Loucy (cell line): ENCODE data around the gene LRRC23.

Experiments used
- H2AFZ ChIP-seq: fragments of 200-600 bp; sonication (generic); 2 replicates; pipeline ENCODE4 v1.6.0; 2016; ENCODE audit warnings: antibody characterized with exemption, mild to moderate bottlenecking, low read length, moderate library complexity
- H3F3A ChIP-seq: fragments of 200-600 bp; 2 replicates; pipeline ENCODE4 v1.6.0; 2016; ENCODE audit warnings: antibody characterized with exemption, low read depth, mild to moderate bottlenecking
- H3K27me3 ChIP-seq: fragments of 200-600 bp; sonication (generic); 2 replicates; pipeline ENCODE4 v1.6.1; 2014; ENCODE audit warnings: low read length, mild to moderate bottlenecking; ENCODE audit not compliant: insufficient read depth, poor library complexity, severe bottlenecking
- H3K36me3 ChIP-seq: fragments of 200-600 bp; sonication (generic); 2 replicates; pipeline ENCODE4 v1.6.1; 2016; ENCODE audit warnings: low read length; ENCODE audit not compliant: insufficient read depth
- H3K4me1 ChIP-seq: fragments of 200-600 bp; sonication (generic); 2 replicates; pipeline ENCODE4 v1.5.1; 2014; ENCODE audit warnings: low read length, mild to moderate bottlenecking; ENCODE audit not compliant: insufficient read depth, poor library complexity, severe bottlenecking
- H3K4me2 ChIP-seq: fragments of 200-600 bp; sonication (generic); 2 replicates; pipeline ENCODE4 v1.6.0; 2014; ENCODE audit warnings: antibody characterized with exemption, low read length, low read depth, mild to moderate bottlenecking; ENCODE audit not compliant: poor library complexity, severe bottlenecking
- H3K4me3 ChIP-seq: fragments of 200-600 bp; sonication (generic); 2 replicates; pipeline ENCODE4 v1.5.1; 2014; ENCODE audit warnings: low read length, mild to moderate bottlenecking, mixed read lengths; ENCODE audit not compliant: poor library complexity, severe bottlenecking
- H3K79me2 ChIP-seq: fragments of 200-600 bp; sonication (generic); 2 replicates; pipeline ENCODE4 v1.6.1; 2014; ENCODE audit warnings: low read length; ENCODE audit not compliant: insufficient read depth
- H3K9ac ChIP-seq: fragments of 200-600 bp; sonication (generic); 2 replicates; pipeline ENCODE4 v1.6.0; 2014; ENCODE audit warnings: mild to moderate bottlenecking, low read depth, low read length, moderate library complexity; ENCODE audit not compliant: poor library complexity, severe bottlenecking
- H3K9me2 ChIP-seq: fragments of 200-600 bp; sonication (generic); replicated peaks from 2 replicates; pipeline ENCODE4 v1.6.1; 2016; ENCODE audit warnings: low read depth, low read length, mixed read lengths
- H3K9me3 ChIP-seq: fragments of 200-600 bp; sonication (generic); 2 replicates; pipeline ENCODE4 v1.6.1; 2014; ENCODE audit warnings: mild to moderate bottlenecking, antibody characterized with exemption, low read length, low read depth; ENCODE audit not compliant: insufficient read depth
- H4K20me1 ChIP-seq: fragments of 200-600 bp; sonication (generic); 2 replicates; pipeline ENCODE4 v1.6.0; 2014; ENCODE audit warnings: antibody characterized with exemption, low read length, mild to moderate bottlenecking; ENCODE audit not compliant: insufficient read depth, poor library complexity, severe bottlenecking
- EZH2phosphoT487 ChIP-seq: fragments of 200-600 bp; IDR thresholded peaks from 2 replicates; pipeline ENCODE4 v1.6.1; 2018; ENCODE audit warnings: antibody characterized with exemption, mild to moderate bottlenecking, moderate library complexity, borderline replicate concordance
- TF ChIP-seq, protein P1 (sequence below): fragments of 200-600 bp; sonication (generic); conservative IDR thresholded peaks from 2 replicates; pipeline ENCODE4 v1.5.1; 2014; ENCODE audit warnings: mild to moderate bottlenecking, antibody characterized with exemption, low read length

LRRC23 gene

DNA sequence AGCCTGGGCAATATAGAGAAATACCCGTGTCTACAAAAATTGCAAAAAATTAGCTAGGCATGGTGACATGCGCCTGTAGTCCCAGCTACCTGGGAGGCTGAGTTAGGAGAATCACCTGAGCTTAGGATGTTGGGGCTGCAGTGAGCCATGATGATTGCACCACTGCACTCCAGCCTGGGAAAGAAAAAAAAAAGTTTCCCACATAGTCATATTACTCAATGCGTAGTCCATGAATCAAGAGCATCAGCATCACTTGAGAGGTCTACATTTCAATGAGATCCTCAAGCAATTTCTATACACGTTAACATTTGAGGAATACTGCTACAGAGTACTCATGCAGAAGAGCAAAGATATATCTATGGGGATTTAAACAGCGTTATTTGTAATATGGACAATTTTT lies 5.2 kb upstream of the LRRC23 start:
- H3K4me1 ChIP-seq, result peaks cover 23% of the 10 kb centered on the region
- H3K4me3 ChIP-seq, result no peak overlapping the region
- no peaks in the 10 kb centered on the region for H4K20me1 ChIP-seq
- no peaks in the 10 kb centered on the region for H3K36me3 ChIP-seq
- H3K27me3 ChIP-seq, result no peaks in the 10 kb centered on the region
- H3F3A ChIP-seq, result no peaks in the 10 kb centered on the region; the same call in 1 of the 2 replicates
- no peaks in the 10 kb centered on the region for H3K9me3 ChIP-seq
- no peak overlapping the region for H2AFZ ChIP-seq
- H3K79me2 ChIP-seq, result no peaks in the 10 kb centered on the region
- no peak overlapping the region for H3K4me2 ChIP-seq
- no peaks in the 10 kb centered on the region for H3K9me2 ChIP-seq
- no peak overlapping the region for H3K9ac ChIP-seq
- TF ChIP-seq EZH2phosphoT487, result no peak
- TF ChIP-seq, protein P1, sequence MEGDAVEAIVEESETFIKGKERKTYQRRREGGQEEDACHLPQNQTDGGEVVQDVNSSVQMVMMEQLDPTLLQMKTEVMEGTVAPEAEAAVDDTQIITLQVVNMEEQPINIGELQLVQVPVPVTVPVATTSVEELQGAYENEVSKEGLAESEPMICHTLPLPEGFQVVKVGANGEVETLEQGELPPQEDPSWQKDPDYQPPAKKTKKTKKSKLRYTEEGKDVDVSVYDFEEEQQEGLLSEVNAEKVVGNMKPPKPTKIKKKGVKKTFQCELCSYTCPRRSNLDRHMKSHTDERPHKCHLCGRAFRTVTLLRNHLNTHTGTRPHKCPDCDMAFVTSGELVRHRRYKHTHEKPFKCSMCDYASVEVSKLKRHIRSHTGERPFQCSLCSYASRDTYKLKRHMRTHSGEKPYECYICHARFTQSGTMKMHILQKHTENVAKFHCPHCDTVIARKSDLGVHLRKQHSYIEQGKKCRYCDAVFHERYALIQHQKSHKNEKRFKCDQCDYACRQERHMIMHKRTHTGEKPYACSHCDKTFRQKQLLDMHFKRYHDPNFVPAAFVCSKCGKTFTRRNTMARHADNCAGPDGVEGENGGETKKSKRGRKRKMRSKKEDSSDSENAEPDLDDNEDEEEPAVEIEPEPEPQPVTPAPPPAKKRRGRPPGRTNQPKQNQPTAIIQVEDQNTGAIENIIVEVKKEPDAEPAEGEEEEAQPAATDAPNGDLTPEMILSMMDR, result no peak

DNA sequence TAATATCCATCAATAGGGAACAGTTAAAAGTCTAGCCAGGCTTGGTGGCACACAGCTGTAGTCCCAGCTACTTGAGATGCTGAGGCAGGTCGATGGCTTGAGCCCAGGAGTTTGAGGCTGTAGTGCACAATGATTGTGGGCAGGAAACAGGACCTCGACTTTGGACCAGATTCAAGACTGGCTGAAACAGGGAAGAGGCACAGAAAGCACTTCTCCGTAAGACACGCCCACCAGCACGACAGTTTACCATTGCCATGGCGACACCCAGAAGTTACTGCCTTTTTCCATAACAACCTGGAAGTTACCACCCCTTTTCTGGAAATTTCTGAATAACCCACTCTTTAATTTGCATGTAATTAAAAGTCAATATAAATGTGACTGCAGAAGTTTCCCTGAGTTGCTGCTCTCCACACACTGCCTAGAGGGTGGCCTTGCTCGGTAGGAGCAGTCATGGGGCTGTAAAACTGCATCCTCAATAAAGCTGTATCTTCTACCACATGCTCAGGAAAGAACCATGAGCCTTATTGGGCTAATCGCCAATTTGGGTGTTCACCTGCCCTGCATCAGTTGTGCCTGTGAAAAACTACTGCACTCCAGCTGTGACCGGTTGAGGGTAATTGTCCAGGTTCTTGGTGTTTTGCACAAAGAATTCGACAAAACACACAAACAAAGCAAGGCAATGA lies 4.6 kb upstream of the LRRC23 start:
- H4K20me1 ChIP-seq, result no peaks in the 10 kb centered on the region
- H3K9me3 ChIP-seq, result no peaks in the 10 kb centered on the region
- TF ChIP-seq EZH2phosphoT487, result no peak
- TF ChIP-seq, protein P1, result no peak
- no peak overlapping the region for H2AFZ ChIP-seq
- peaks cover 26% of the 10 kb centered on the region for H3K4me1 ChIP-seq
- no peaks in the 10 kb centered on the region; the same call in 1 of the 2 replicates for H3F3A ChIP-seq
- H3K4me2 ChIP-seq, result peak overlapping the region; percentile 9
- no peaks in the 10 kb centered on the region for H3K27me3 ChIP-seq
- H3K4me3 ChIP-seq, result no peak overlapping the region
- H3K36me3 ChIP-seq, result no peaks in the 10 kb centered on the region
- H3K9me2 ChIP-seq, result no peaks in the 10 kb centered on the region
- H3K9ac ChIP-seq, result no peak overlapping the region
- no peaks in the 10 kb centered on the region for H3K79me2 ChIP-seq

DNA sequence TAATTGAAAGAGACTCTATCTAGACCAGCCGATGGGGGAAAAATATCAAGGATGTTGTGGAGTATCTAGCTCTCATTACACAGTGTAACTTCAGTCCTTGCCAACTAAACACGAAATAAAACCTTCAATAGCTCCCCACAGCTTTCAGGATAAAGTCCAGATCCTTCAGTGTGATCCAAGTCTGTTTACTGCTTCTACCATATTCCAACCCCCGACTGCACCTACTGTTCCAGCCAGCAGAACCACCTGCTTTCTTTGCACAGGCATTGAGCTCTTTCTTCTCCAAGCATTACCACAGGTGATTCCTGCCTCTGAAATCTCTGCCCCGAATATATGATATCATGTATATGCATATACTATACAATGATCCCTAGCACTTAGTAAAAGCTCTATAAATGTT lies 2.2 kb upstream of the LRRC23 start:
- H3K4me1 ChIP-seq, result peaks cover 32% of the 10 kb centered on the region
- no peak for TF ChIP-seq EZH2phosphoT487
- TF ChIP-seq, protein P1, result no peak
- no peak overlapping the region for H3K4me3 ChIP-seq
- no peaks in the 10 kb centered on the region for H4K20me1 ChIP-seq
- no peaks in the 10 kb centered on the region for H3K36me3 ChIP-seq
- H3F3A ChIP-seq, result no peaks in the 10 kb centered on the region; the same call in 1 of the 2 replicates
- no peaks in the 10 kb centered on the region for H3K79me2 ChIP-seq
- no peak overlapping the region for H3K9ac ChIP-seq
- H2AFZ ChIP-seq, result no peak overlapping the region
- no peaks in the 10 kb centered on the region for H3K9me2 ChIP-seq
- H3K4me2 ChIP-seq, result no peak overlapping the region
- no peaks in the 10 kb centered on the region for H3K9me3 ChIP-seq
- no peaks in the 10 kb centered on the region for H3K27me3 ChIP-seq
